ENCODE data around the gene TACR2.

The TACR2 gene

DNA sequence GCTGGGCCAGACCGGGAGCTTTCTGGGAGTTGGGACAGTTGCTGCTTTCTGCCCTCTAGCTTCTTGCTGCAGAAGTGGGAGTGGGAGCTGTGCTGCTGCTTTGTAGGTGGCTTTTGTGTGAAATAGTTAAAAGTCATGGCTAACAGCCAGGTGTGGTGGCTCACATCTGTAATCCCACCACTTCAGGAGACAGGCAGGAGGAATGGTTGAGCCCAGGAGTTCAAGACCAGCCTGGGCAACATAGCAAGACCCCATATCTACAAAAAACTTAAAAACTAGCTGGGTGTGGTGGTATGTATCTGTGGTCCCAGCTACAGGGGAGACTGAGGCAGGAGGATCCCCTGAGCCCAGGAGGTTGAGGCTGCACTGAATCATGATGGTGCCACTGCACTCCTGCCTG, 13.7 kb downstream of the TACR2 start:
- no peak for DNase-seq (ENCODE audit: low read depth)

DNA sequence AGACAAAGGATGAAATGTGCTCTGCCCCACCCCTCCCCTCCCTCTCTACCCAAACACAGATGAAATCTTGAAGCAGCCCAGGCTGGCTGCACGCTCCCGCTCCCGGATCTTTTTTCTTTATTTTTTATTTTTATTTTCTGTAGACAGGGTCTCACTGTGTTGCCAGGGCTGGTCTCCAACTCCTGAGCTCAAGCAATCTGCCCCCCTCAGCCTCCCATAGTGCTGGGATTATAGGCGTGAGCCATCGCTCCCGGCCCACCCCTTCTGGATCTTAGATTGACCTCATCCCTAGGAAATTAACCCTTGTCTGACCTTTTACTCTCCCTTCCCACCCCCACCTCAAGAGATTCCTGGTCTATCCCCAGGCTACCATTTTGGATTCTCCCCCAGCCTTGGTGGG, 14.3 kb downstream of the TACR2 start:
- no peak for DNase-seq (ENCODE audit: low read depth)

DNA sequence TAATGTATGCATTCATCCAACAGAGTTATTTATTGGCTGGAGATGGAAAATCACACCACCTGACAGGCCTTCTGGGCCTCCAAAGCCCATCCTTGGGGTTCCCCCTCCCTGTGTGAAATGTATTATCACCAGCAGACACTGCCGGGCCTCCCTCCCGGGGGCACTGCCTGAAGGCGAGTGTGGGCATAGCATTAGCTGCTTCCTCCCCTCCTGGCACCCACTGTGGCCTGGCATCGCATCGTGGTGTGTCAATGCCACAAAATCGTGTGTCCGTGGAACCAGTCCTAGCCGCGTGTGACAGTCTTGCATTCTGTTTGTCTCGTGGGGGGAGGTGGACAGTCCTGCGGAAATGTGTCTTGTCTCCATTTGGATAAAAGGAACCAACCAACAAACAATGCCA, 15.3 kb downstream of the TACR2 start:
- no peak for DNase-seq (ENCODE audit: low read depth)

DNA sequence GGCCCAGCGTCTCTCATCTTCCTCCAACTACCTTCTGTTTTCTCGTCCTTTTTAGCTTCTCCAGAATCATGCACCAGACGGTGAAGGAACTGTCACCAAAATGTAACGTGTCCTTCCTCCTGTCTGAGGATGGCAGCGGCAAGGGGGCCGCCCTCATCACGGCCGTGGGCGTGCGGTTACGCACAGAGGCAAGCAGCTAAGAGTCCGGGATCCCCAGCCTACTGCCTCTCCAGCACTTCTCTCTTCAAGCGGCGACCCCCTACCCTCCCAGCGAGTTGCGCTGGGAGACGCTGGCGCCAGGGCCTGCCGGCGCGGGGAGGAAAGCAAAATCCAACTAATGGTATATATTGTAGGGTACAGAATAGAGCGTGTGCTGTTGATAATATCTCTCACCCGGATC, 15.8 kb downstream of the TACR2 start:
- DNase-seq (ENCODE audit: low read depth): no peak

DNA sequence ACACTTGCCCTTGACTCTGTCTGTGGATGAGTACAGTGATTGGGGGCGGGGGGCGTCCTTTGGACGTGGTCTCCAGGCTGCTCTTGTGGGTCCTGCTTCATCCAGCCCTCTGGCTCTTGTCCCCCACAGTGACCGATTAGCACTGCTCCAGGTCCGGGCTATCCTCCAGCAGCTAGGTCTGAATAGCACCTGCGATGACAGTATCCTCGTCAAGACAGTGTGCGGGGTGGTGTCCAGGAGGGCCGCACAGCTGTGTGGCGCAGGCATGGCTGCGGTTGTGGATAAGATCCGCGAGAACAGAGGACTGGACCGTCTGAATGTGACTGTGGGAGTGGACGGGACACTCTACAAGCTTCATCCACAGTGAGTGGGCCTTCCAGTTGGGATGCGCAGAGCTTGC, 18.3 kb downstream of the TACR2 start:
- no peak for DNase-seq (ENCODE audit: low read depth)

DNA sequence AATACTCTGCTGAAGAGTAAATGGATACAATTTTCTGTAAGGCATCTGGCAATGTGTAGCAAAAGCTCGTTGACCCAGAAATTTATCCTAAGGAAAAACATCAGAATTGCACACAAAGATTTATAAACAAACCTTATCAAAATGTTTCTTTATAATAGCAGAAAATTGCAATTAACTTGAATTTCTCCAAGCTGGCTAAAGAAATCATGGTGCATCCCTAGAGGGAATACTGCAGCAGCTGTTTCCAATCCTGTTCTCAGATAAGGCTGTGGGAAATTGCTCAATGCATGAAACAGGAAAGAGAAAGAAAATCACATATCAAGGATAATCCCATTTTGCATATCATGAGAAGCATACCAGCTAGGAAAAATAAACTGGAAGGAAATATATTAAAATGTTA, 18.7 kb downstream of the TACR2 start:
- DNase-seq (ENCODE audit: low read depth): no peak

DNA sequence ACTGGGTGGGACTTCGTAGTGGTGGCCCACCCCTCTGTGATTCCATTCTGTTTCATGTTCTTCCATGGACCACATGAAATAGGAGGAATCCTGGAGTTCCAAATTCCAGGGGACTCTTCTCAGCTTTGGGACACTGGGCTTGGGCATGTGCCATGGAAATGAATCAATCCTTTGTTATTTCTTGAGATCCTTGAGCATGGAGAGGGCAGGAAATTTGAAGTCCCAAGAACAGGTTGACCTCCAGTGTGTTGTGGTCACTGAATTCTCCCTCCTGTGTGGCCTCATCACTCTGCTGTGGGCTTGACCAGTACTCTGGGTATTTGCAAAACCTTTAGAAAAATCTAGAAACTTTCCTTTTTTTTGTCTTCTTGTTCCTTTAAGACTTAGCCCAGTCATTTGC, 22.7 kb downstream of the TACR2 start:
- DNase-seq (ENCODE audit: low read depth): no peak

DNA sequence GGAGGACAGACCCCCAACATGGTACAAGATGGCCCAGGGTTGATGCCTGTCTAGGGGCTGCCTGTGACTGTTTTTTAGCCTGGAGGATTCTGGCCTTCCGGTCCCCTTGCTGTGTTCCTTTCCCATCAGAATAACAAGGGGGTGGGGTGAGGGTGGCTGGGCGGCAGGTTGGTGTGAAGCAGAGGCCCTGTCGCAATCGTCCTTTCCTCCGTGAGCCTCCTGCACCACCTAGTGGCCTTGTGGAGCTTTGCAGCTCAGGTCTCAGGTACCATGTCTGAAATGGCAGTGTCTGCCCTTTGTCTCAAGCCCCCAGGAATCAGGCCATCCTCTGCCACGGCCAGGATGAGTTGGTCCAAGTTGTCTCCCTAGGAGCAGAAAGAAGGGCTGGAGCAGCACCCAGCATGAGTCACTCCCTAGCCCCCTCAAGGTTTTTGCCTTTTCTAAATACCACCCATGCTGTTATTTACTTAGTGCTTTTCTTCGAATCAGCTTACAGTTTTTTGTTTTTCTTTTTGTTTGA, 24.2 kb downstream of the TACR2 start:
- no peak for DNase-seq (ENCODE audit: low read depth)

DNA sequence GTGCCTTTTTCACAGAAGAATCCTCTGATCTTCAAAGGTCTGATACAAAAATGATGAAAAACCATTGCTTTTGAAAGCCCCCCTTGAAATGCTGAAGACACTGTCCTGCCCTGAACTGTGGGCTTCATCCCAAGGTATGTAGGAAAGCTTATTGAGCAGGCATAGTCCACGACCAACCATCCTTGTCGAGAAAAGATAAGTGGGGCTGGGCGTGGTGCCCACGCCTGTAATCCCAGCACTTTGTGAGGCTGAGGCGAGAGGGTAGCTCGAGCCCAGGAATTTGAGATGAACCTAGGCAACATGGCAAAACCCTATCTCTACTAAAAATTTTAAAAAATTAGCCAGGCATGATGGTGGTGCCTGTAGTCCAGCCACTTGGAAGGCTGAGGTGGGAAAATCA, 25.6 kb downstream of the TACR2 start:
- DNase-seq (ENCODE audit: low read depth): no peak

DNA sequence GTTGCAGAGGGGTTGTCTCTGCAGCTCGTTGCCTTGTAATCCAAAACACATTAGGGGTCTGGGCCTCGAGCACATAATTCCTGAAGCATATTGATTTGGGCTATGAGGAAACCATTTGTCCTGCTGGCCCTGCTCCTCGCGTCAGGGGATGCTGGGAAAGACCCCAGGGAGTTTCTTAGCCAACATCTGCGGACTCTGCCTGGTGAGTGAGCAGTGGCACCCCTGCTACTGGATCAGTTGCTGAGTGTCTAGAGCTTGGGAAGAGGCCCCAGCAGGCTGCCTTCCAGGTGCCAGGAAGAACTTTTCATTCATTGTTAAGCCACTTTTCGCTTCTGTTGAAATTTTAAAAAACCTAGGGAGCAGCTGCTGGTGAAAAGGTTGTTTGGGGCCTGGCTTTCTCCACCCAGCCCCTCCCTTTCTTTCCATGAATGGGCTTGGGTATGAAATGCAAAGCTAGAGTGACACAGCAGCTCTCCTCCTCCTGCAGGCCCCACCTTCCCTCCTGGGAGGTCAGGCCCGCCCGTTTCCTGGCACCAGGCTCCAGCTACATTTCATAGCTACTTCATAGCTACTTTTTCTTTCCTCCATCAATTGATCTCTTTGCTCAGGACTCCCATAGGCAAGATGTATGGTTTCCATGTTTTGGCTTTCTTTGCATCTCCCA, 26.8 kb downstream of the TACR2 start:
- DNase-seq (ENCODE audit: low read depth): no peak

DNA sequence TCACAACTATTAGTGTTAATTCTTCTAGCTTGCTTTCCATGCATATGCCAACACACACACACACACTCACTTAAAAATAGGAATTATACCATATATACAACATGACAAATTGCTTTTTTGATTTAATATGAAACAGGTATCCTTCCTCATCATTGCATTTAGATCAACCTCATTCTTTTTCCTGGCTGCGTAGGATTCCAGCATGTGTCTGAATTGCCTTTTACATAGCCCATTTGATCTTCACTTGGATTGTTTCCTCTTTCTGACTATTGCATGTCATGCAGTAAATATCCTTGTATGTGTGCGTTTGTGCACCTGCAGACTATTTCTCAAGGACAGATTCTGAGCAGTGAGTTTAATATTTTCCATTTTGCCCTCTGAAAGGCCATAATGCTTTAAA, 28.2 kb downstream of the TACR2 start:
- DNase-seq (ENCODE audit: low read depth): no peak

DNA sequence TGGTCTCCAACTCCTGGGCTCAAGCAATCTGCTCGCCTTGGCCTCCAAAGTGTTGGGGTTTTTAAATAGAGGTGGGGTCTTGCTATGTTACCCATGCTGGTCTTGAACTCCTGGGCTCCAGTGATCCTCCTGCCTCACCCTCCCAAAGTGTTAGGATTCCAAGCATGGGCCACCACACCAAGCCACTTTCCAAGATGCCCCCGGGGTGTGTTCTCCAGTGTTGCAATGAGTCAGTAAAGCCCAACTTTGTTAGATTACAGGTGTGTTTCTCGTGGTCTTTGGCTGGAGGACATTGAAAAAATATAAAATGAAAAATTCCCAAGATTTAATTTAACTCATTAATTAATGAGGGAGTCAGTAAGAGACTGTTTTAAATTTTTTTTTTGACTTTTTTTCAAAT, 29.2 kb downstream of the TACR2 start:
- no peak for DNase-seq (ENCODE audit: low read depth)

DNA sequence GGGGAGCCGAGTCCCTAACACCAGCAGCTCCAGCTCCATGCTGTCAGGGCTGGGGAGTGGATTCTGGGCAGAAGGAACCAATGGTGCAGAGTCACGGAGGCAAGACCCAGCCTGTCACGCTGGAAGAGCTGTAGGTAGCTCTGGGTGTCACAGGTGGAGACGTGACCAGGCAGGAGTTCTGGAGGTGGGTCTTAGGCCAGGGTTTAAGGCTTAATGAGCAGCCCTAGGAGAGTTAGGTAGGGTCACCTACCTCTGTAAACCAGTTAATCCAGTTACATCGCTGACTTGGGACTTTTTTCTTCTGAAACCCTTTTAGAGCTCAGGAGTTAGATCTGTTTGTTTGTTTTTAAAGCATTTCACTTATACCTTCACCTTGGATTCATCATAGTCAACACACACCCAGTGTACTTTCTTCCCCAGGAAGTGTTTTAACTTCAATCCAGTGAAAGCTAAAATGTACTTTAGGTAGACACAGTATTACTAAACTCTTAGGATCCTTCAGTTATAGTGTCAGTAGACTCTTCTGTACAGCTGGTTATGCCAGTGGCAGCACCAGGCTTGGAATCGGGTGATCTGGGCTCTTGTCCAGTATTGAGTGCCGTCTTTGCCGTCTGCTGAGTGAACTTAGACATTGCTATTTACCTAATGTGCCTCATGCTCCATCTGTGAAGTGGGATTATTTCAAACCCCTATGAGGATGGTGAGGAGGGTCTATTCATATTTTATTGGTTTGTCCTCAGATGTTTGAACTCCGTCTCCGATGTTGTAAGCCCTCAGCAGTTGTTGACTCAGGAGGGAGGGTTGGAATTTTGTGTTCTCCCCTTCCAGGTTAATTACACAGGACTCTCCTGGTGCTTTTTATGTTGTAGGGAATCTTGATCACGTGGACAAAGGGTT, 31.0 kb downstream of the TACR2 start:
- DNase-seq (ENCODE audit: low read depth): no peak

DNA sequence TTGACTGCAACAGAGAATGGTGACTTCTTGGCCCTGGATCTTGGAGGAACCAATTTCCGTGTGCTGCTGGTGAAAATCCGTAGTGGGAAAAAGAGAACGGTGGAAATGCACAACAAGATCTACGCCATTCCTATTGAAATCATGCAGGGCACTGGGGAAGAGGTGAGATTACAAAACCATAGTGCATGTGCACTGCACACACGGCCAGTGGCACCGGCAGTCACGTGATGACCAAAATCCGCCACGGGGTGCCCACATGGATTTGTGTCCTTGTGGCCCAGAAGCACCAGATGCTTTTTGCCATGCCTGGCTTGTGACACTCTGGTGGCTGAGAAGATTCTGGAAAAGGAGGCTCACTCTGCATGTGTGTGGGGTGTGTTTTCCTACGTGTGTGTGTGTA, 32.4 kb downstream of the TACR2 start:
- no peak for DNase-seq (ENCODE audit: low read depth)

DNA sequence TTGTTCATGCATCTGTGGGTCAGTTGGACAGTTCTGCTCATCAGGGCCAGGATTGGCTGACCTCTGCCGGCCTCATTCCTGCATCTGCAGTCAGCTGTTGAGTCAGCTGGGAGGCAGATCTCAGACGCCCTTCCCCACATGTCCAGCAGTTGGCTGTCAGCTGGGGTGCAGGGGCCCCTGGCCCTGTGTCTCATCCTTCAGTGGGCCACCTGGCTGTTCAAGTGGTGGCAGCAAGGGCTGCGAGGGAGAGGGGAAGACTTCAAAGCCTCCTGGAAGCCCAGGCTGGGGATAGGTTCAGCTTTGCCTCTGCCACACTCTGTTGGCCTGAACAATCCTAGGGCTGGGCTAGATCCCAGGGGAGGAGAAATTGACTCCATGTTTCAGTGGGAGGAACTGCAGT, 33.2 kb downstream of the TACR2 start:
- DNase-seq (ENCODE audit: low read depth): peak; percentile 51

DNA sequence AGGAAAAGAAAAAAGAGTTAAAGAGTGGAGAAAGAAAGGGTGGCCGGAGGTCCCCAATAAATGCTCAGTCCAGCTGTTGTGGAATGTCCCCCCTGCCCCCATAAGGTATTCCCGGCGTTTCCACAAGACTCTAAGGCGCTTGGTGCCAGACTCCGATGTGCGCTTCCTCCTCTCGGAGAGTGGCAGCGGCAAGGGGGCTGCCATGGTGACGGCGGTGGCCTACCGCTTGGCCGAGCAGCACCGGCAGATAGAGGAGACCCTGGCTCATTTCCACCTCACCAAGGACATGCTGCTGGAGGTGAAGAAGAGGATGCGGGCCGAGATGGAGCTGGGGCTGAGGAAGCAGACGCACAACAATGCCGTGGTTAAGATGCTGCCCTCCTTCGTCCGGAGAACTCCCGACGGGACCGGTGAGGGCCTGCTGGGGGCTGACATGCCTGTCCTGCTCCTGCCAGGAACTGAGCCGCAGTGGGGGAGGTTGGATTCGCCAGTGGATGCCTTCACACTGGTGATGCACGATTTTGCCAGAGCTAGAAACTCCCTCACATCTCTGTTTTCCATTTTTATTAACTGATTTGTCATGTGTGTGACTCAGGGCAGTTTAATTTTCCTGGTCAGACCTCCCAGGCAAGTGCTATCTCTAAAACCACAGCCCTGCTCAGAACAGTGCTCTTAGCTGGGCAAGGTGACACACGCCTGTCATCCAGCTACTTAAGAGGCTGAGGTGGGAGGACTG, 34.2 kb downstream of the TACR2 start:
- DNase-seq (ENCODE audit: low read depth): peak; percentile 76

DNA sequence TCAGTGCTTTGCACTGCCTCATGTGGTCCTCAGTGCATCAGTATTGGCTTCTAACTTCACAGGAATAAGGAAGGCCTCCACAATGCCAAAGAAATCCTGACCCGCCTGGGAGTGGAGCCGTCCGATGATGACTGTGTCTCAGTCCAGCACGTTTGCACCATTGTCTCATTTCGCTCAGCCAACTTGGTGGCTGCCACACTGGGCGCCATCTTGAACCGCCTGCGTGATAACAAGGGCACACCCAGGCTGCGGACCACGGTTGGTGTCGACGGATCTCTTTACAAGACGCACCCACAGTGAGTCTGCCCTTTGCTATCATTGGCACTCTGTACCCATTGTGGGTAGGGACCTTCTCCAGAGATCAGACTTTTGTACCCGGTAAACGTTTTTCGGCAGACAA, 36.9 kb downstream of the TACR2 start:
- DNase-seq (ENCODE audit: low read depth): no peak

DNA sequence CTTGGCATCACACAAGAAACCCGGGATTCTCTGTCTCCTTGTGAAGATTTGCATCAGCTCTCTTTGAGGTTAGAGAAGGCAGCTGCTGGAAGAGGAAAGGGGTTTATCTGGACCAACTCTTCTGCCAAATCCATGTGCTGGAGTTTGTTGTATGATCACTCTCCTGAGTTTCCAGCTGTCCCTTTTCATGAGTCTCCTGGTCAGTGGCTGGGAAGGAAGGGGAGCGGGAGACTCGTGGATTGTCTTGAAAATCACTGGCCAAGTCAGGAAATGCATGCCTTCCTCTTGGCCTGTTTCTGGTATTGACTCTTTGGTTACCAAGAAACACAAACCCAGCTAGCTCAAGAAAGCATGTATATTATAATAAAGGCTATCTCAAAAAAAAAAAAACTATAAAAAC, 38.8 kb downstream of the TACR2 start:
- DNase-seq (ENCODE audit: low read depth): no peak

DNA sequence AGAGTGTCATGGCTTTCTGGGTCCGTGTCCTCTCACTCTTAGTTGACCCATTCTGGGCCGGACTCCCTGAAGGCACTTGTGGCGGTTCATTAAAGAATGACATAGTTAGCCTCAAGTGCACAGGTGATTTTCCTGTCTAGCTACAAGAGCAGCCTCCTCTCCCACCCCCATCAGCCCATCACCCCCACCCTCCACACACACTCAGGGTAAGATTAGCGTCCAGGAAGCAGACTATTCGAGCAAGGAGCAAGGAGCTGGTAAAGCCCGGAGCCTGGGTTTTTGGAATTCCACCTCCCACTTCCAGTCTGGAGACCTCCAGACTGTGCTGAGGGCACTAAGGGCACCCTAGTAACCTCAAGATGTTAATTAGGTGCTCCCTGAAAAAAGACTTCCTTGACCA, 39.5 kb downstream of the TACR2 start:
- DNase-seq (ENCODE audit: low read depth): no peak

DNA sequence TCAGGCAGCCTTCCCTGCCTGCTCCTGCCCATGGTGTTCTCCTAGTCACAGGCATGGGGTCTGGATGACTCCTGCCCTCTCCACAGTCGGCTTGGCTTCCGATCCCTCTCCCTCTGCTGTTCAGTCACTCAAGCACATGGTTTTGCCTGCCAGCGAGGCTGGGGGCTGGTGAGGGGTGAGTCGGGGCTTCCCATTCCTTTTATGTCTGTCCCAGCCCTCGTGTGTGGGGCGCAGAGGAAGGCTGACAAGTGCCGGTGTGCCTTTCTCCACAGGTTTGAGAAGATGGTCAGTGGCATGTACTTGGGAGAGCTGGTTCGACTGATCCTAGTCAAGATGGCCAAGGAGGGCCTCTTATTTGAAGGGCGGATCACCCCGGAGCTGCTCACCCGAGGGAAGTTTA, 40.1 kb downstream of the TACR2 start:
- DNase-seq (ENCODE audit: low read depth): no peak

DNA sequence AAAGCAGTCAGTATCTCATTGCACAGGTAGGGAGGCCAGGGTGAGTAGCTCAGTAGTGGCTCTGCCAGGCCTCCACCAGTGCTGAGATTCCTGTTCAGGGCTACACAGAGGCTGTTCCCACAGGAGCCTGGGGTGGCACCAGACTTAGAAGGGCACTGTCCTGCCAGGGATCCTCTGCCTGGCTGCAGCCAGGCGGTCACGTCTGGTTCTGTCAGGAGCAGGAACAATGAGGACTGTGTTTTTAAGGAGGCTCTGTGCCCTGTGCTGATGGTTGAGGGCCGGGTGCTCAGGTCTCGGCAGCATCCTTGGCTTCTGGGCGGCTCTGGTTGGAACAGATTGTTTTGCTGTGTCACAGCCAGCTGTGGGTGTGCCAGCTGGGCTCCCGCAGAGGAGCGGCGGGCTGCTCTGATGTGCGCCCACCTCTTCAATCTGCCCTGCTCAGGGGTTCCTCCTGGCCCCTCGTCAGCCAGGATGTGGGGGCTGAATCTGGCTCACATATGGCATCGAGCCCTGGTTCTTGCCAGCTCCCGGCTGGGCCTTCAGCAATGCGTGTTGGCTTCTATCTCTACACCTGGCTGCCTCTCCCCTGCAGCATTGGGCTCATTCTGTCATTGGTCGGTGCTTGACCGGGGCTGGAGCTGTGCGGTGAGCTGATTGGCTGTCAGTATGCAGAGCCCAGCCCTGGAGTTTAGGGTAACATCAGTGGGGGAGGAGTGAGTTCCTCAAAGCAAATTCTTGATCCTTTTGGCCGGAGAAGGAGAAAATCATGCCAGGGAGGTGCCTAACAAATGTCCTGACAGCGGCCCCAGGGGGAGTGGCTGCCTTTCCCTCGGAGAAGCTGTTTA, 41.2 kb downstream of the TACR2 start:
- DNase-seq (ENCODE audit: low read depth): no peak

DNA sequence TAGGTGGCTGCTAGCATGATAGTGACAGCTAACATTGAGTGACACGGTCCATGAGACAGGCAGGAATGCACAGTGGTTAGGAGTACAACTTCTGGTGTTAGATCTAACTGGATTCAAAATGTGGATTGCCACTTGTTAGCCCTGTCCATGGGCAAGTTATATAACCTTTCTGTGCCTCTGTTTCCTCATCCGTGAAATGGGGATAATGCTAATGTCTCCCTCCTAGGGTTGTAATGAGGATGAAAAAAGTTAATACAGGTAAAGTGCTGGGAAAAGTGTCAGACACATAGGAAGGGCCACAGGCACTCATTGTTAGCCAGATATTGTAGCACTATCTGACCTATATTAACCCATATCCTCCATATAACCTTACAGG, 41.8 kb downstream of the TACR2 start:
- no peak for DNase-seq (ENCODE audit: low read depth)

Data from GM04503 (cell line).